Uterus (tissue), 4 donors: ENCODE results near the gene DZANK1. TPM values are rescaled to one million over a fixed set of nuclear protein-coding genes. Genes with fewer than 3 reads are reported as not detected.
"Not testable (repeated sequence)": the region's sequence is repeated elsewhere in the genome, so short reads cannot be mapped to it uniquely, and the experiment has no call there.

Source experiments
- DNase-seq, 2 donors: peaks; one replicate each; pipeline ENCODE4 v3.0.0-alpha.2; 2019 to 2020
- H3K27ac ChIP-seq, 2 donors: fragments of 200-600 bp; sonication (generic); 1 replicate in 1 of 2; 2 replicates in 1 of 2; pipeline ENCODE4 v1.5.1; 2016 to 2018
- H3K27me3 ChIP-seq, 2 donors: fragments of 200-600 bp; sonication (generic); one replicate each; pipeline ENCODE4 v1.5.1; 2018 to 2019; ENCODE audit warnings: control low read depth in 1 of 2
- H3K36me3 ChIP-seq, 2 donors: fragments of 200-600 bp; sonication (generic); one replicate each; pipeline ENCODE4 v1.5.1; 2019; ENCODE audit warnings: control low read depth in 1 of 2
- H3K4me1 ChIP-seq, 2 donors: fragments of 200-600 bp; sonication (generic); one replicate each; pipeline ENCODE4 v1.5.1; 2018 to 2019; ENCODE audit warnings: control low read depth in 1 of 2
- H3K4me3 ChIP-seq, 2 donors: fragments of 200-600 bp; sonication (generic); 1 replicate in 1 of 2; 2 replicates in 1 of 2; pipeline ENCODE4 v1.5.1; 2018 to 2019; ENCODE audit warnings: mild to moderate bottlenecking in 1 of 2
- H3K9me3 ChIP-seq, 2 donors: fragments of 200-600 bp; sonication (generic); one replicate each; pipeline ENCODE4 v1.5.1; 2019; ENCODE audit warnings: control low read depth in 1 of 2
- CTCF ChIP-seq, 4 experiments: fragments of 200-600 bp in 2 of 4; fragments of 450-650 bp in 2 of 4; sonication (generic) in 2 of 4; IDR thresholded peaks; one replicate each; pipeline ENCODE4 v1.5.1; 2016 to 2019; ENCODE audit warnings: antibody characterized with exemption in 4 of 4, mild to moderate bottlenecking in 2 of 4, moderate library complexity in 1 of 4
- POLR2A ChIP-seq, 2 donors: fragments of 450-650 bp; IDR thresholded peaks; one replicate each; pipeline ENCODE4 v1.6.1; 2016; ENCODE audit warnings: antibody characterized with exemption in 2 of 2, mild to moderate bottlenecking in 1 of 2, moderate library complexity in 1 of 2
- intact Hi-C: fragments of 100-400 bp; cut with DNase I; formaldehyde crosslinking; loops from one replicate; pipeline ENCODE4 v1.15.1; 2023; ENCODE audit warnings: low total_unique reads
- total RNA-seq, 4 donors: library from RNA; depleted of rRNA in 3 of 4; stranded (reverse); fragments of >200 nt in 3 of 4; gene quantifications; one replicate each; pipeline versions ENCODE4 v1.1.0 to v1.2.4, GENCODE V29; 2014 to 2023
- donor health status: DM: yes; HTN: yes; CAD: no.

The DZANK1 gene
- total RNA-seq, 4 donors from 2014 or later, result 3.7 to 10.0 (median 4.2) TPM

- H3K27ac ChIP-seq, result no peak overlapping the region
- intact Hi-C loops, result no loop called here
- no peaks in the 10 kb centered on the region for H3K36me3 ChIP-seq
- no peak overlapping the region for H3K4me3 ChIP-seq
- no peak for TF ChIP-seq POLR2A (IDR thresholded peaks at IDR 0.05)
- no peak for TF ChIP-seq CTCF (IDR thresholded peaks at IDR 0.05)
- H3K4me1 ChIP-seq, result no peaks in the 10 kb centered on the region
- no peaks in the 10 kb centered on the region for H3K27me3 ChIP-seq
- no peak for DNase-seq
- no peaks in the 10 kb centered on the region for H3K9me3 ChIP-seq
Observed at GRCh38 chr20:18405826-18406225, 61.0 kb downstream of the DZANK1 start.

GRCh38 chr20:18404172-18404571, 62.7 kb downstream of the DZANK1 start:
- Histone ChIP-seq H3K9me3 (no peaks in the 10 kb centered on the region), H3K4me1 (no peaks in the 10 kb centered on the region), H3K36me3 (no peaks in the 10 kb centered on the region), H3K4me3 (no peak overlapping the region), H3K27ac (no peak overlapping the region), H3K27me3 (no peaks in the 10 kb centered on the region)
- no peak for DNase-seq
- intact Hi-C loops, result no loop called here
- TF ChIP-seq POLR2A (IDR thresholded peaks at IDR 0.05) (no peak), CTCF (IDR thresholded peaks at IDR 0.05) (no peak)

- no peak overlapping the region for H3K4me3 ChIP-seq
- no peak for TF ChIP-seq POLR2A (IDR thresholded peaks at IDR 0.05)
- TF ChIP-seq CTCF (IDR thresholded peaks at IDR 0.05), result no peak
- H3K36me3 ChIP-seq, result no peaks in the 10 kb centered on the region
- no peaks in the 10 kb centered on the region for H3K4me1 ChIP-seq
- H3K27me3 ChIP-seq, result no peaks in the 10 kb centered on the region
- intact Hi-C loops, result no loop called here
- no peaks in the 10 kb centered on the region for H3K9me3 ChIP-seq
- no peak overlapping the region for H3K27ac ChIP-seq
- no peak for DNase-seq
Observed at GRCh38 chr20:18403269-18403668, 63.6 kb downstream of the DZANK1 start.

- H3K4me1 ChIP-seq, result no peaks in the 10 kb centered on the region
- no peak for DNase-seq
- no peak overlapping the region for H3K27ac ChIP-seq
- no peak for TF ChIP-seq POLR2A (IDR thresholded peaks at IDR 0.05)
- TF ChIP-seq CTCF (IDR thresholded peaks at IDR 0.05), result no peak
- intact Hi-C loops, result no loop called here
- H3K36me3 ChIP-seq, result no peaks in the 10 kb centered on the region
- H3K27me3 ChIP-seq, result no peaks in the 10 kb centered on the region
- H3K9me3 ChIP-seq, result no peaks in the 10 kb centered on the region
- H3K4me3 ChIP-seq, result no peak overlapping the region
Observed at GRCh38 chr20:18401305-18401704, 65.5 kb downstream of the DZANK1 start.

GRCh38 chr20:18400460-18400859, 66.4 kb downstream of the DZANK1 start:
- H3K36me3 ChIP-seq, result no peaks in the 10 kb centered on the region
- no peak overlapping the region for H3K27ac ChIP-seq
- no peaks in the 10 kb centered on the region for H3K4me1 ChIP-seq
- no peaks in the 10 kb centered on the region for H3K9me3 ChIP-seq
- no peak overlapping the region for H3K4me3 ChIP-seq
- TF ChIP-seq CTCF (IDR thresholded peaks at IDR 0.05) (no peak), POLR2A (IDR thresholded peaks at IDR 0.05) (no peak)
- no peaks in the 10 kb centered on the region for H3K27me3 ChIP-seq
- intact Hi-C loops, result no loop called here
- DNase-seq, result no peak

- H3K27ac ChIP-seq, H3K4me1 ChIP-seq, H3K4me3 ChIP-seq, intact Hi-C loops, H3K36me3 ChIP-seq, H3K9me3 ChIP-seq, DNase-seq, H3K27me3 ChIP-seq: not testable (repeated sequence)
Observed at GRCh38 chr20:18398713-18399112, 68.1 kb downstream of the DZANK1 start.
